GM12872 (cell line): ENCODE results near the gene UHRF1.

Experiments used
- TF ChIP-seq, protein P1 (sequence below): IDR thresholded peaks from 3 replicates; pipeline ENCODE4 v1.5.1; 2011; ENCODE audit warnings: low read depth, mild to moderate bottlenecking, low read length, moderate library complexity; ENCODE audit not compliant: insufficient read depth

The UHRF1 gene

DNA sequence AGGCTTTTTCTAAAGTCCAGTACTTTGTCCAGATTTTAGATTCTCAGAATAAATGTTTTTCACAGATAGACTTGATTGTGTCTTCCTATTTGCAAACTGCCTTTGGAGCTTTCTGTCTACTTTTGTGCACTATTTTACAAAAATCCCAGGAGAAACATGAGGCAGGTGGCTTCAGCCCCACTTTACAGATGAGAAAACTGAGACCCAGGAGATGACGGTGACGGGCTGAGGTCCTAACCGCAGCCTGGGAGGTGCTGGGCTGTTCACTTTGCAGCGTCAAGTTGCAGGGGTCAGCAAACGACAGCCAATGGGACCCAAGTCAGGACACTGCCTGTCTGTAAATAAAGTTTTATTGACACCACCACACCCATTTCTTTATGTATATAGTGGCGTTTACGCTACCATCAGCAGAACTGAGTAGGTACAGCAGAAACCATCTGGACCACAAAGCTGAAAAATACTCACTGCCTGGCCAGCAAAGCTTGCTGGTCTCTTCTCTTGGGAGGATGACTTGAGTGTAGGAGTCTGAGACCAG lies 52.9 kb downstream of the UHRF1 start:
- TF ChIP-seq, protein P1, sequence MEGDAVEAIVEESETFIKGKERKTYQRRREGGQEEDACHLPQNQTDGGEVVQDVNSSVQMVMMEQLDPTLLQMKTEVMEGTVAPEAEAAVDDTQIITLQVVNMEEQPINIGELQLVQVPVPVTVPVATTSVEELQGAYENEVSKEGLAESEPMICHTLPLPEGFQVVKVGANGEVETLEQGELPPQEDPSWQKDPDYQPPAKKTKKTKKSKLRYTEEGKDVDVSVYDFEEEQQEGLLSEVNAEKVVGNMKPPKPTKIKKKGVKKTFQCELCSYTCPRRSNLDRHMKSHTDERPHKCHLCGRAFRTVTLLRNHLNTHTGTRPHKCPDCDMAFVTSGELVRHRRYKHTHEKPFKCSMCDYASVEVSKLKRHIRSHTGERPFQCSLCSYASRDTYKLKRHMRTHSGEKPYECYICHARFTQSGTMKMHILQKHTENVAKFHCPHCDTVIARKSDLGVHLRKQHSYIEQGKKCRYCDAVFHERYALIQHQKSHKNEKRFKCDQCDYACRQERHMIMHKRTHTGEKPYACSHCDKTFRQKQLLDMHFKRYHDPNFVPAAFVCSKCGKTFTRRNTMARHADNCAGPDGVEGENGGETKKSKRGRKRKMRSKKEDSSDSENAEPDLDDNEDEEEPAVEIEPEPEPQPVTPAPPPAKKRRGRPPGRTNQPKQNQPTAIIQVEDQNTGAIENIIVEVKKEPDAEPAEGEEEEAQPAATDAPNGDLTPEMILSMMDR = no peak

DNA sequence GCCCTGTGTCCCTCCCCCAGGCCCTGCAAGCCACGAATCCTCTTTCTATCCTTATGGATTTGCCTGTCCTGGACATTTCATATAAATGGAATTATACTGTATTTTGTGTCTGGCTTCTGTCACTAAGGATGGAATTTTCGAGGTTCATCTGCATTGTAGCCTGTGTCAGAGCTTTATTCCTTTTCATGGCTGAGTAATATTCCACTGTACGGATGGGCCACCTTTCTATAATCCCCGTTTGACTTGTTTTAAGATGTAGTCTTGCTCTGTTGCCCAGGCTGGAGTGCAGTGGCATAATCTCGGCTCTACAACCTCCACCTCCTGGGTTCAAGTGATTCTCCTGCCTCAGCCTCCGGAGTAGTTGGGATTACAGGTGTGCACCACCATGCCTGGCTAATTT lies 55.8 kb downstream of the UHRF1 start:
- TF ChIP-seq, protein P1 = no peak

DNA sequence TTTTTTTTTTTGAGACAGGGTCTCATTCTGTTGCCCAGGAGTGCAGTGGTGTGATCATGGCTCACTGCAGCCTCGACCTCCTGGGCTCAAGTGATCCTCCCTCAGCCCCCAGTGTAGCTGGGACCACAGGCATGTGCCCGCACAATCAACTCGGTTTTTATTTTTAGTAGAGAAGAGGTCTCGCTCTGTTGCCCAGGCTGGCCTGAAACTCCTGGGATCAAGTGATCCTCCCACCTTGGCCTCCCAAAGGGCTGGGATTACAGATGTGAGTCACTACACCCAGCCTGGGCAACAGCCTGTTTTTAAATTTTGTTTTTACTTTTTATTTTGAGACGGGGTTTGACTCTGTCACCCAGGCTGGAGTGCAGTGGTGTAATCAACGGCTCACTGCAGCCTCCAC lies 57.3 kb downstream of the UHRF1 start:
- TF ChIP-seq, protein P1 = no peak

DNA sequence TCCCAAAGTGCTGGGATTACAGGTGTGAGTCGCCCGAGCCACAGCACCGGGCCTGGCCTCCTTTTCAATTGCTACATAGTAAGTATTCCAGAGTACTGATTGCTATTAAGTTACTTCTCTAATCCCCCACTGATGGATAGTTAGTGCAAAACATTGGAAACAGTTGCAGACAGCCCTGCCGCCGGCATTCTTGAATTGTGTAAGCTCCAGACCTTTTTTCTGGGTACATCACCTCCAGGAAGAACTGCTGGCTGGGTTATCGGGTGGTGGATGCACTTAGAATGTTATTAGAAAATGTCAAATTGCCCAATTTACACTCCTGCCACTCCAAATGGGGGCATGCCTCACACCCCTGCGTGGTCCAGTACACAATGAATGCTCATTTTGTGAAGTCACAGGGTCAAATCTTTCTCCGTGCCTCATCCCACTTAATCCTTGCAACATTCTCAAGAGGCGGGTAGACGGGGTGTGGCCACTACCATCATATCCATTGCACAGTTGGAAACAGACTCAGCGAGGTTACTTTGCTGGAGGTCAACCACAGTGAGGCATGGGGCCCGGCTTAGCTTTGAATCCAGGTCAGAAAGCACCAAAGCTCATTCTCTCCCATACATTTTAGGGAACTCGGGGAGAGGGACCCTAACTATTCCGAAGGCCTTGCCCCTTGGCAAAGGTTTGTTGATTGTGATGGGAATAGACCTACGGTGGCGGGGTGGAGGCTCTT lies 58.6 kb downstream of the UHRF1 start:
- TF ChIP-seq, protein P1 = no peak

DNA sequence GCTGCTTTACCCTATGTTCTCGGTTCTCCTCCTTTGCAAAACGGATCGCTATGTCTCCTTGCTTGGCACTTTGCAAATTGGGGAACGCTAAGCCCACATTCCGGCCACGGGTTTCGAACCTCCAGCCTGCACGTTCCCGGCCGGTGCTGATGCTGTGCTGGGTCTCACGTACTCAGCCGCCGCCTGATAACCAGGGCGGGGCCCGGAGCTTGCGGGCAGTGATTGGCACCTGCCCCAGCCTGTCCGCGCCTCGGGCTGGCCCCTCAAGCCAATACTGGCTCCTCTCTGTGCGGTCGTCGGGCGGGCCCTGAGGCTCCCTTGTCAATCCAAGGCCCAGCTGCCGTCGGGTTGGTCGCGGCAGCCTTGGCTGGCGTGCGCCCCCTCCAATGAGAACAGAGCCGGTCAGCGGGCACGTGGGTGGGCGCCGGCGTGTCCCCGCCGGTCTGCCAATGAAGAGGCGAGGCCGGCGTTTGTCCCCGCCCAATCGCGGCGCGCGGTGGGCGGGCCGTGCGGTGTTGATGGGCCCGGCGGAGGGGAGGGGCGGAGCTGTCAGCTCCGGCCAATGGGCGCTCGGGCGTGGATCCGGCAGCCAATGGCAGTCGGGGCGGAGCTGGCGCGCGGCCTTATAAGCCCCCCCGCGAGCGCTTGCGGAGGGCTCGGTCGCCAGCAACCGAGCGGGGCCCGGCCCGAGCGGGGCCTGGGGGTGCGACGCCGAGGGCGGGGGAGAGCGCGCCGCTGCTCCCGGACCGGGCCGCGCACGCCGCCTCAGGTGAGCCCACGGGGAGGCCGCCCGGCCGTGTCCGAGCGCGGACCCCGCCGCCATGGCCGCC lies 59.4 kb downstream of the UHRF1 start, which contains the start of gene KDM4B:
TSS of gene KDM4B (plus strand) at position 652 of the 830 bp plus-strand sequence. CDS start 63,778 bp downstream, outside the sequence.
- TF ChIP-seq, protein P1 = no peak

DNA sequence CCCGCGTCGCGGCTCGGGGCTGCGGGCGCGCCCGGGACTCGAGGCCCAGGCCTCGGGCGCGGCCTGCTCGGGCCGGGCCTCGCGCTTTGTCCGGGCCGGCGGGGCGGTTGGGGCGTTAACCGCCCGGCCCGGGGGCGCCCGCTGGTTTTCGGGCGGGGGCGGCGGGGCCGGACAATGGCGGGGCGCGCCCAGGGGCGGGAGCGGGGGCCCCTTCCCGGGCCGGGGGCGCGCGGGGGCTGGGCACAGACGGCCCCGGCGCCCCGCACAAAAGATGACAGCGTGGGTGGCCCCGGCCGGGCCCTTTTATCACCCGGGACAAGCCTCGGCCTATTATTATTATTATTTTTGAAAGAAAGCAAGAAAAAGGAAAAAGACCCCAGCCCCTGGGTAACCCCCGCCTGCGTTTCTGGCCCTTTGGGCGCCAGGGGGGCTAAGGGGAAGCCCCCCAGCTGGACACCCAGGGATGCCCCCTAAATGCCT lies 60.0 kb downstream of the UHRF1 start:
- TF ChIP-seq, protein P1 = no peak
